B cell (primary cell): ENCODE results near the gene NOSTRIN. TPM values are rescaled to one million over a fixed set of nuclear protein-coding genes. Genes with fewer than 3 reads are reported as not detected.

Source experiments
- ATAC-seq: fragments of 200-7000 bp; cut with Tn5 transposase; one replicate; pipeline ENCODE4 v1.10.0; 2021; ENCODE audit warnings: low read depth, mild to moderate bottlenecking, moderate number of reproducible peaks, moderate library complexity
- CTCF ChIA-PET: fragments of 350-600 bp; sonication (Branson Sonifier 250); formaldehyde crosslinking; loops from one replicate; lab custom pipeline; 2021; ENCODE audit warnings: antibody characterized with exemption, inconsistent platforms; lab: Charles Lee
- POLR2A ChIA-PET: fragments of 350-600 bp; sonication (Branson Sonifier 250); formaldehyde crosslinking; loops from one replicate; lab custom pipeline; 2021; ENCODE audit warnings: antibody characterized with exemption; lab: Charles Lee
- DNase-seq: peaks from one replicate; pipeline ENCODE4 v3.0.0; 2013
- H2AFZ ChIP-seq: 2 replicates; pipeline ENCODE4 v1.6.1; 2012; ENCODE audit warnings: mild to moderate bottlenecking, low read depth, low read length; ENCODE audit not compliant: insufficient read depth, poor library complexity, severe bottlenecking
- H3K27ac ChIP-seq, 2 donors: 1 replicate in 1 of 2; 2 replicates in 1 of 2; pipeline ENCODE4 v1.5.1; 2012 to 2013; ENCODE audit warnings: low read length in 2 of 2, mild to moderate bottlenecking in 2 of 2, moderate library complexity in 1 of 2
- H3K27me3 ChIP-seq, 4 experiments: fragments of 200-600 bp in 1 of 4; sonication (generic) in 1 of 4; replicated peaks in 1 of 4; 1 replicate in 2 of 4; 2 replicates in 2 of 4; pipeline versions ENCODE4 v1.6.1 to v1.7.0; 2013 to 2016; ENCODE audit warnings: low read length in 3 of 4, mild to moderate bottlenecking in 2 of 4, mixed read lengths in 1 of 4, moderate library complexity in 1 of 4; ENCODE audit not compliant: insufficient read depth in 4 of 4, control insufficient read depth in 3 of 4; ENCODE audit errors: control extremely low read depth in 1 of 4
- H3K36me3 ChIP-seq, 2 experiments: replicated peaks in 1 of 2; 1 replicate in 1 of 2; 2 replicates in 1 of 2; pipeline versions ENCODE4 v1.6.1 to v1.7.1; 2013; ENCODE audit warnings: low read length in 1 of 2; ENCODE audit not compliant: insufficient read depth in 2 of 2, control insufficient read depth in 1 of 2; ENCODE audit errors: control extremely low read depth in 1 of 2, extremely low read depth in 1 of 2
- H3K4me1 ChIP-seq, 2 donors: fragments of 200-600 bp in 1 of 2; sonication (generic) in 1 of 2; 1 replicate in 1 of 2; 2 replicates in 1 of 2; pipeline versions ENCODE4 v1.5.1 to v1.6.1; 2013 to 2017; ENCODE audit warnings: low read length in 2 of 2; ENCODE audit not compliant: control insufficient read depth in 2 of 2, insufficient read depth in 2 of 2
- H3K4me2 ChIP-seq: replicated peaks from 2 replicates; pipeline ENCODE3; 2012; ENCODE audit warnings: mild to moderate bottlenecking, low read depth, low read length; ENCODE audit not compliant: poor library complexity, severe bottlenecking
- H3K4me3 ChIP-seq, 5 experiments: fragments of 200-600 bp in 1 of 5; sonication (generic) in 1 of 5; 1 replicate in 3 of 5; 2 replicates in 2 of 5; pipeline versions ENCODE4 v1.5.1 to v1.7.0; 2011 to 2016; ENCODE audit warnings: low read length in 4 of 5, mild to moderate bottlenecking in 4 of 5, low read depth in 2 of 5, control low read depth in 1 of 5, moderate library complexity in 1 of 5; ENCODE audit not compliant: insufficient read depth in 1 of 5; ENCODE audit errors: control extremely low read depth in 1 of 5, extremely low read depth in 1 of 5
- H3K79me2 ChIP-seq: fragments of 200-600 bp; sonication (generic); one replicate; pipeline ENCODE4 v1.6.0; 2016; ENCODE audit warnings: low read length; ENCODE audit not compliant: control insufficient read depth, insufficient read depth
- H3K9ac ChIP-seq: fragments of 200-600 bp; sonication (generic); 2 replicates; pipeline ENCODE4 v1.6.1; 2017; ENCODE audit warnings: mild to moderate bottlenecking, low read length, moderate library complexity
- H3K9me3 ChIP-seq, 3 donors: one replicate each; pipeline versions ENCODE4 v1.6.1 to v1.7.1; 2013; ENCODE audit warnings: low read length in 2 of 3; ENCODE audit not compliant: control insufficient read depth in 2 of 3, insufficient read depth in 1 of 3; ENCODE audit errors: control extremely low read depth in 1 of 3
- H4K20me1 ChIP-seq: 2 replicates; pipeline ENCODE4 v1.6.0; 2012; ENCODE audit warnings: mild to moderate bottlenecking, low read length; ENCODE audit not compliant: insufficient read depth, control insufficient read depth, poor library complexity, severe bottlenecking
- H3K27ac Mint-ChIP-seq: one replicate; pipeline ENCODE4 v1.8.0; 2021; ENCODE audit warnings: mixed read lengths
- H3K27me3 Mint-ChIP-seq: one replicate; pipeline ENCODE4 v1.8.0; 2021; ENCODE audit warnings: mixed read lengths
- H3K4me1 Mint-ChIP-seq: one replicate; pipeline ENCODE4 v1.8.0; 2021; ENCODE audit warnings: mixed read lengths
- H3K4me3 Mint-ChIP-seq: one replicate; pipeline ENCODE4 v1.8.0; 2021; ENCODE audit warnings: mixed read lengths
- H3K9me3 Mint-ChIP-seq: one replicate; pipeline ENCODE4 v1.8.0; 2022; ENCODE audit warnings: mixed read lengths; ENCODE audit not compliant: insufficient read depth
- EZH2 ChIP-seq: IDR thresholded peaks from 2 replicates; pipeline ENCODE4 v1.6.1; 2012; ENCODE audit warnings: borderline replicate concordance, low read depth, mild to moderate bottlenecking, moderate library complexity, low read length; ENCODE audit not compliant: insufficient read depth, poor library complexity, severe bottlenecking
- whole genome bisulfite sequencing: methylation state at CpG from one replicate; pipeline ENCODE4 v1.1.5; 2013; ENCODE audit warnings: missing lambda C conversion rate; ENCODE audit not compliant: insufficient coverage; 5-methylcytosine and 5-hydroxymethylcytosine counted together
- intact Hi-C: fragments of 100-400 bp; cut with micrococcal nuclease; formaldehyde crosslinking; loops from one replicate; pipeline ENCODE4 v1.10.0; 2022
- polyA plus RNA-seq: library from polyadenylated mRNA; depleted of rRNA; stranded (reverse); fragments of >200 nt; gene quantifications from 2 replicates; pipeline ENCODE4 v1.2.3, GENCODE V29; 2012
- total RNA-seq, 2 donors: library from RNA; stranded (reverse); fragments of 120-200 nt in 1 of 2; gene quantifications; 1 replicate in 1 of 2; 2 replicates in 1 of 2; pipeline versions ENCODE4 v1.2.3 to v1.2.4, GENCODE V29; 2013 to 2022
- TF ChIP-seq, protein P1 (sequence below): fragments of 200-600 bp; IDR thresholded peaks from one replicate; pipeline ENCODE4 v1.8.0; 2022; ENCODE audit warnings: antibody characterized with exemption, mild to moderate bottlenecking

Gene NOSTRIN
- total and polyA plus RNA-seq, 2 donors (not counting 1 experiment from before 2014, with no cell fraction given) = not detected

GRCh38 chr2:168849610-168850009 is 47.2 kb downstream of the NOSTRIN start:
- Mint-ChIP-seq H3K9me3 (no peaks in the 10 kb centered on the region), H3K27ac (no peak overlapping the region), H3K4me1 (no peaks in the 10 kb centered on the region), H3K4me3 (no peak overlapping the region), H3K27me3 (no peaks in the 10 kb centered on the region)
- ChIA-PET CTCF (no interaction called here), POLR2A (no interaction called here)
- DNase-seq (no peak), ATAC-seq (no peak)
- Histone ChIP-seq H3K27me3 (no peaks in the 10 kb centered on the region), H3K9me3 (no peaks in the 10 kb centered on the region), H3K4me2 (no peak overlapping the region), H4K20me1 (no peaks in the 10 kb centered on the region), H3K36me3 (no peaks in the 10 kb centered on the region), H3K79me2 (no peaks in the 10 kb centered on the region), H3K4me3 (no peak overlapping the region), H2AFZ (no peak overlapping the region), H3K27ac (no peak overlapping the region), H3K9ac (no peak overlapping the region), H3K4me1 (no peaks in the 10 kb centered on the region)
- no CpG with 5 or more reads among the region's 2 CpGs for WGBS
- TF ChIP-seq EZH2 = no peak
- TF ChIP-seq, protein P1, sequence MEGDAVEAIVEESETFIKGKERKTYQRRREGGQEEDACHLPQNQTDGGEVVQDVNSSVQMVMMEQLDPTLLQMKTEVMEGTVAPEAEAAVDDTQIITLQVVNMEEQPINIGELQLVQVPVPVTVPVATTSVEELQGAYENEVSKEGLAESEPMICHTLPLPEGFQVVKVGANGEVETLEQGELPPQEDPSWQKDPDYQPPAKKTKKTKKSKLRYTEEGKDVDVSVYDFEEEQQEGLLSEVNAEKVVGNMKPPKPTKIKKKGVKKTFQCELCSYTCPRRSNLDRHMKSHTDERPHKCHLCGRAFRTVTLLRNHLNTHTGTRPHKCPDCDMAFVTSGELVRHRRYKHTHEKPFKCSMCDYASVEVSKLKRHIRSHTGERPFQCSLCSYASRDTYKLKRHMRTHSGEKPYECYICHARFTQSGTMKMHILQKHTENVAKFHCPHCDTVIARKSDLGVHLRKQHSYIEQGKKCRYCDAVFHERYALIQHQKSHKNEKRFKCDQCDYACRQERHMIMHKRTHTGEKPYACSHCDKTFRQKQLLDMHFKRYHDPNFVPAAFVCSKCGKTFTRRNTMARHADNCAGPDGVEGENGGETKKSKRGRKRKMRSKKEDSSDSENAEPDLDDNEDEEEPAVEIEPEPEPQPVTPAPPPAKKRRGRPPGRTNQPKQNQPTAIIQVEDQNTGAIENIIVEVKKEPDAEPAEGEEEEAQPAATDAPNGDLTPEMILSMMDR = no peak
- intact Hi-C loops = no loop called here

DNA sequence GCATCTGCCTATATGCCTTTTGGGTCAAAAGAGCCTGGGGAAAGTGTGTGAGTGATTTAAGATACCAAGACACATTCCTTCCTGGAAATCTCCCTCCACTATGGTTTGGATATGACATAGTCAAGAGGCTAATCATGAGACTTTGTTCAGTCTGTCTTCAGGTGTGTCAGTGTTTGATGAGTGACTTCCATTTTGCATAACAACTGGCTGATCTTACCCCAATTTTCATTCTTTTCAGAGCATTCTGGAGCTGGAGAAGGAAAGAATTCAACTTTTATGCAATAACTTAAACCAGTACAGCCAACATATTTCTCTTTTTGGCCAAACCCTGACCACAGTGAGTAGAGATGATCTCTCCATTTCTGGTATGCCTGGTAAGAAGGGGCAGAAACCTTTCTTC is 48.4 kb downstream of the NOSTRIN start:
- POLR2A ChIA-PET = no interaction called here
- TF ChIP-seq EZH2 = no peak
- TF ChIP-seq, protein P1 = no peak
- Histone ChIP-seq H3K9me3 (no peaks in the 10 kb centered on the region), H2AFZ (no peak overlapping the region), H3K27ac (no peak overlapping the region), H4K20me1 (no peaks in the 10 kb centered on the region), H3K4me1 (no peaks in the 10 kb centered on the region), H3K36me3 (no peaks in the 10 kb centered on the region), H3K79me2 (no peaks in the 10 kb centered on the region), H3K4me3 (no peak overlapping the region), H3K9ac (no peak overlapping the region), H3K27me3 (no peaks in the 10 kb centered on the region), H3K4me2 (no peak overlapping the region)
- H3K4me1 Mint-ChIP-seq = no peaks in the 10 kb centered on the region
- DNase-seq (no peak), ATAC-seq (no peak)
- intact Hi-C loops = no loop called here
- H3K9me3 Mint-ChIP-seq = no peaks in the 10 kb centered on the region
- no peak overlapping the region for H3K4me3 Mint-ChIP-seq
- CTCF ChIA-PET = no interaction called here
- H3K27me3 Mint-ChIP-seq = no peaks in the 10 kb centered on the region
- H3K27ac Mint-ChIP-seq = no peak overlapping the region
